GM12892 (cell line): ENCODE data around the gene LCN1.

Source experiments
- POLR2A ChIP-seq: IDR thresholded peaks from 2 replicates; pipeline ENCODE4 v1.6.1; 2011; ENCODE audit warnings: low read depth, low read length, control low read depth
- POLR2AphosphoS5 ChIP-seq: IDR thresholded peaks from 2 replicates; pipeline ENCODE4 v1.6.1; 2011; ENCODE audit warnings: low read depth, low read length, control low read depth

GRCh38 chr9:135565141-135565628 lies 43.9 kb downstream of the LCN1 start:
- no peak for TF ChIP-seq POLR2A
- TF ChIP-seq POLR2AphosphoS5: no peak
